H9 (cell line): Measurements from ENCODE around the gene TNFSF4. TPM values are rescaled to one million over a fixed set of nuclear protein-coding genes. Genes with fewer than 3 reads are reported as not detected.

Experiments
- DNase-seq: peaks from one replicate; pipeline ENCODE4 v3.0.0-alpha.2; 2017
- H2AFZ ChIP-seq: one replicate; pipeline ENCODE4 v1.6.1; 2013; ENCODE audit warnings: mild to moderate bottlenecking, low read length, control low read depth, moderate library complexity
- H2AK5ac ChIP-seq: 2 replicates; pipeline ENCODE4 v1.6.1; 2013; ENCODE audit warnings: low read length, control low read depth, mixed read lengths; ENCODE audit not compliant: insufficient read length
- H2BK120ac ChIP-seq: one replicate; pipeline ENCODE4 v1.6.1; 2013; ENCODE audit warnings: low read depth, mild to moderate bottlenecking, low read length, control low read depth, inconsistent platforms; ENCODE audit not compliant: poor library complexity, severe bottlenecking
- H2BK12ac ChIP-seq: 2 replicates; pipeline ENCODE4 v1.6.1; 2013; ENCODE audit warnings: low read length, control low read depth, mixed read lengths, low read depth; ENCODE audit not compliant: insufficient read length
- H2BK15ac ChIP-seq: 2 replicates; pipeline ENCODE4 v1.6.1; 2013; ENCODE audit warnings: low read depth, low read length, control low read depth
- H2BK20ac ChIP-seq: one replicate; pipeline ENCODE4 v1.6.1; 2013; ENCODE audit warnings: low read depth, mild to moderate bottlenecking, low read length, control low read depth, inconsistent platforms; ENCODE audit not compliant: poor library complexity, severe bottlenecking
- H2BK5ac ChIP-seq: 2 replicates; pipeline ENCODE4 v1.6.1; 2013; ENCODE audit warnings: low read length, control low read depth, mixed read lengths; ENCODE audit not compliant: insufficient read length
- H3K14ac ChIP-seq: 2 replicates; pipeline ENCODE4 v1.6.1; 2013; ENCODE audit warnings: low read length, control low read depth; ENCODE audit not compliant: insufficient read depth
- H3K18ac ChIP-seq: 2 replicates; pipeline ENCODE4 v1.6.1; 2013; ENCODE audit warnings: low read depth, mild to moderate bottlenecking, mixed read lengths, low read length, control low read depth; ENCODE audit not compliant: insufficient read length
- H3K23ac ChIP-seq: 2 replicates; pipeline ENCODE4 v1.6.1; 2013; ENCODE audit warnings: low read length, control low read depth, mixed read lengths, low read depth; ENCODE audit not compliant: insufficient read length
- H3K23me2 ChIP-seq: 2 replicates; pipeline ENCODE4 v1.6.1; 2013; ENCODE audit warnings: low read depth, mild to moderate bottlenecking, mixed read lengths, low read length, control low read depth; ENCODE audit not compliant: insufficient read length, poor library complexity, severe bottlenecking
- H3K27ac ChIP-seq: 2 replicates; pipeline ENCODE4 v1.5.1; 2013; ENCODE audit warnings: low read length, control low read depth, mixed read lengths, low read depth; ENCODE audit not compliant: insufficient read length
- H3K27me3 ChIP-seq: 2 replicates; pipeline ENCODE4 v1.6.1; 2013; ENCODE audit warnings: low read length, control low read depth, inconsistent platforms; ENCODE audit not compliant: insufficient read depth
- H3K4ac ChIP-seq: 2 replicates; pipeline ENCODE4 v1.6.1; 2013; ENCODE audit warnings: low read depth, mild to moderate bottlenecking, control low read depth, inconsistent platforms, low read length, moderate library complexity
- H3K4me1 ChIP-seq: 2 replicates; pipeline ENCODE4 v1.6.1; 2013; ENCODE audit warnings: low read length, control low read depth, inconsistent platforms; ENCODE audit not compliant: insufficient read depth
- H3K4me2 ChIP-seq: 2 replicates; pipeline ENCODE4 v1.6.1; 2013; ENCODE audit warnings: low read length, control low read depth, mixed read lengths; ENCODE audit not compliant: insufficient read length, insufficient read depth
- H3K56ac ChIP-seq: 2 replicates; pipeline ENCODE4 v1.6.1; 2013; ENCODE audit warnings: low read depth, mild to moderate bottlenecking, mixed read lengths, low read length, control low read depth; ENCODE audit not compliant: insufficient read length
- H3K79me1 ChIP-seq: 2 replicates; pipeline ENCODE4 v1.6.1; 2013; ENCODE audit warnings: low read depth, mild to moderate bottlenecking, moderate library complexity, low read length, control low read depth, inconsistent platforms; ENCODE audit not compliant: insufficient read depth, poor library complexity, severe bottlenecking
- H3K79me2 ChIP-seq: 2 replicates; pipeline ENCODE4 v1.6.1; 2013; ENCODE audit warnings: low read length, control low read depth, inconsistent platforms; ENCODE audit not compliant: insufficient read depth
- H3K9ac ChIP-seq: 2 replicates; pipeline ENCODE4 v1.6.1; 2013; ENCODE audit warnings: low read length, control low read depth, mixed read lengths; ENCODE audit not compliant: insufficient read length; ENCODE audit errors: extremely low read depth
- H3K9me3 ChIP-seq: one replicate; pipeline ENCODE4 v1.6.1; 2013; ENCODE audit warnings: low read depth, low read length, inconsistent platforms; ENCODE audit not compliant: control insufficient read depth
- H3T11ph ChIP-seq: one replicate; pipeline ENCODE4 v1.6.1; 2013; ENCODE audit warnings: mild to moderate bottlenecking, low read length, control low read depth, inconsistent platforms
- H4K20me1 ChIP-seq: one replicate; pipeline ENCODE4 v1.6.1; 2013; ENCODE audit not compliant: control insufficient read depth, insufficient read length, insufficient read depth
- H4K5ac ChIP-seq: 2 replicates; pipeline ENCODE4 v1.6.1; 2013; ENCODE audit warnings: low read depth, mild to moderate bottlenecking, mixed read lengths, low read length, control low read depth; ENCODE audit not compliant: insufficient read length
- H4K8ac ChIP-seq: replicated peaks from 2 replicates; pipeline ENCODE4 v1.6.1; 2013; ENCODE audit warnings: low read length, control low read depth, mixed read lengths, low read depth; ENCODE audit not compliant: insufficient read length
- H4K91ac ChIP-seq: 2 replicates; pipeline ENCODE4 v1.6.1; 2013; ENCODE audit warnings: low read depth, mild to moderate bottlenecking, moderate library complexity, mixed read lengths, low read length, control low read depth; ENCODE audit not compliant: insufficient read length
- H3K27ac Mint-ChIP-seq, 3 experiments: 2 replicates in 2 of 3; 3 replicates in 1 of 3; pipeline ENCODE4 v1.8.0; 2020 to 2021; ENCODE audit warnings: mixed read lengths in 3 of 3, mild to moderate bottlenecking in 1 of 3, moderate library complexity in 1 of 3
- H3K27me3 Mint-ChIP-seq: 2 replicates; pipeline ENCODE4 v1.8.0; 2021; ENCODE audit warnings: low read depth, mild to moderate bottlenecking, moderate library complexity, mixed read lengths
- H3K36me3 Mint-ChIP-seq, 3 experiments: 2 replicates in 2 of 3; 3 replicates in 1 of 3; pipeline ENCODE4 v1.8.0; 2020 to 2021; ENCODE audit warnings: low read depth in 3 of 3, mixed read lengths in 3 of 3; ENCODE audit not compliant: insufficient read depth in 1 of 3
- H3K4me1 Mint-ChIP-seq, 2 experiments: 2 replicates each; pipeline ENCODE4 v1.8.0; 2020; ENCODE audit warnings: mixed read lengths in 2 of 2
- H3K4me3 Mint-ChIP-seq, 2 experiments: 2 replicates in 1 of 2; 3 replicates in 1 of 2; pipeline ENCODE4 v1.8.0; 2020 to 2021; ENCODE audit warnings: mild to moderate bottlenecking in 2 of 2, mixed read lengths in 2 of 2, moderate library complexity in 1 of 2
- H3K9me3 Mint-ChIP-seq, 2 experiments: 2 replicates in 1 of 2; 3 replicates in 1 of 2; pipeline ENCODE4 v1.8.0; 2020; ENCODE audit warnings: mild to moderate bottlenecking in 2 of 2, mixed read lengths in 2 of 2, moderate library complexity in 1 of 2
- CTCF ChIP-seq: fragments of 200-600 bp; sonication (generic); conservative IDR thresholded peaks from 3 replicates; pipeline ENCODE4 v1.8.0; 2021; ENCODE audit warnings: antibody characterized with exemption, mild to moderate bottlenecking
- WGBS: extraction: QIAGEN DNeasy Blood & Tissue Kit; methylation state at CpG from one replicate; pipeline ENCODE4 v1.1.7; 2013; ENCODE audit warnings: missing lambda C conversion rate, low lambda C conversion rate, mixed read lengths; ENCODE audit not compliant: insufficient read length; ENCODE audit errors: extremely low coverage; 5-methylcytosine and 5-hydroxymethylcytosine counted together
- total RNA-seq: library from RNA; stranded (reverse); gene quantifications from 2 replicates; pipeline ENCODE4 v1.2.1, GENCODE V29; 2021

TNFSF4 gene
- total RNA-seq, 1 experiment from 2014 or later: 0.28 TPM

- H2AK5ac ChIP-seq: no peak overlapping the region
- no peaks in the 10 kb centered on the region; a peak in 2 of 7 replicates for H3K36me3 Mint-ChIP-seq
- H3K4me1 ChIP-seq: no peaks in the 10 kb centered on the region
- WGBS: no CpG with 5 or more reads among the region's 5 CpGs
- no peak overlapping the region for H3K23ac ChIP-seq
- H2BK120ac ChIP-seq: no peak overlapping the region
- H3K79me1 ChIP-seq: no peaks in the 10 kb centered on the region
- H3K9me3 ChIP-seq: no peaks in the 10 kb centered on the region
- H3K4me1 Mint-ChIP-seq: peaks cover 10 to 13% of the 10 kb centered on the region in 2 experiments
- no peak overlapping the region for H4K91ac ChIP-seq
- no peak overlapping the region for H3T11ph ChIP-seq
- TF ChIP-seq CTCF: no peak
- no peaks in the 10 kb centered on the region for H3K27me3 Mint-ChIP-seq
- H3K9ac ChIP-seq: no peak overlapping the region
- H3K4ac ChIP-seq: no peak overlapping the region
- H4K20me1 ChIP-seq: no peaks in the 10 kb centered on the region
- H3K9me3 Mint-ChIP-seq: peaks cover 0 to under 1% of the 10 kb centered on the region in 2 experiments; a peak in 1 of 5 replicates
- no peaks in the 10 kb centered on the region for H3K79me2 ChIP-seq
- H4K8ac ChIP-seq: no peak overlapping the region
- no peak overlapping the region for H4K5ac ChIP-seq
- H3K27me3 ChIP-seq: no peaks in the 10 kb centered on the region
- H3K18ac ChIP-seq: no peak overlapping the region
- no peak overlapping the region for H2BK20ac ChIP-seq
- H3K4me2 ChIP-seq: no peak overlapping the region
- no peaks in the 10 kb centered on the region for H3K23me2 ChIP-seq
- H3K27ac ChIP-seq: no peak overlapping the region
- H3K56ac ChIP-seq: no peak overlapping the region
- H2BK12ac ChIP-seq: no peak overlapping the region
- no peak overlapping the region for H3K27ac Mint-ChIP-seq
- no peak overlapping the region for H3K14ac ChIP-seq
- H2AFZ ChIP-seq: no peak overlapping the region
- no peak overlapping the region for H2BK5ac ChIP-seq
- H2BK15ac ChIP-seq: no peak overlapping the region
- no peak for DNase-seq
- no peak overlapping the region for H3K4me3 Mint-ChIP-seq
These were observed 72.3 kb downstream of the TNFSF4 start for GRCh38 chr1:173134800-173135199.
